ENCODE results near the gene SHLD1. TPM values are rescaled to one million over a fixed set of nuclear protein-coding genes. Genes with fewer than 3 reads are reported as not detected.
"Not testable (repeated sequence)": the region's sequence is repeated elsewhere in the genome, so short reads cannot be mapped to it uniquely, and the experiment has no call there.

SHLD1 gene
- total RNA-seq, 4 donors from 2014 or later = 1.2 to 4.0 (median 3.2) TPM

GRCh38 chr20:5789827-5790226 is 39.6 kb downstream of the SHLD1 start:
- TF ChIP-seq, protein P1, sequence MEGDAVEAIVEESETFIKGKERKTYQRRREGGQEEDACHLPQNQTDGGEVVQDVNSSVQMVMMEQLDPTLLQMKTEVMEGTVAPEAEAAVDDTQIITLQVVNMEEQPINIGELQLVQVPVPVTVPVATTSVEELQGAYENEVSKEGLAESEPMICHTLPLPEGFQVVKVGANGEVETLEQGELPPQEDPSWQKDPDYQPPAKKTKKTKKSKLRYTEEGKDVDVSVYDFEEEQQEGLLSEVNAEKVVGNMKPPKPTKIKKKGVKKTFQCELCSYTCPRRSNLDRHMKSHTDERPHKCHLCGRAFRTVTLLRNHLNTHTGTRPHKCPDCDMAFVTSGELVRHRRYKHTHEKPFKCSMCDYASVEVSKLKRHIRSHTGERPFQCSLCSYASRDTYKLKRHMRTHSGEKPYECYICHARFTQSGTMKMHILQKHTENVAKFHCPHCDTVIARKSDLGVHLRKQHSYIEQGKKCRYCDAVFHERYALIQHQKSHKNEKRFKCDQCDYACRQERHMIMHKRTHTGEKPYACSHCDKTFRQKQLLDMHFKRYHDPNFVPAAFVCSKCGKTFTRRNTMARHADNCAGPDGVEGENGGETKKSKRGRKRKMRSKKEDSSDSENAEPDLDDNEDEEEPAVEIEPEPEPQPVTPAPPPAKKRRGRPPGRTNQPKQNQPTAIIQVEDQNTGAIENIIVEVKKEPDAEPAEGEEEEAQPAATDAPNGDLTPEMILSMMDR (IDR thresholded peaks at IDR 0.05) = no peak
- DNase-seq (ENCODE audit: low spot score) (no peak), ATAC-seq (ENCODE audit: low FRiP score) (no peak)

DNA sequence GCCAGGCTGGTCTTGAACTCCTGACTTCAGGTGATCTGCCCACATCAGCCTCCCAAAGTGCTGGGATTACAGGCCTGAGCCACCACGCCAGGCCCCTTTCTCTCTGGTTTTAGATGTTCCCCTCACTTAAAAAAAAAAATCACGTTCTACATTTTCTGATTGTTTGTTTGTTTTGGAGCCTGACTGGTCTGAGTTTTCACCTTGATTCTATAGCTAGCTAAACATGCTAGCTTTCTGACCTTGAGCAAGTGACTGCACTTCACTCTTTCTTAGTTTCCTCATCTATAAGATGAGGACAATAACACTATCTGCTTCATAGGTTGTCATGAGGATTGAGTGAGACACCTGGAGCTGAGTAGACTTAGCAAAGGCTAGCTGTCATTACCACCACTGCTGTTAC is 43.7 kb downstream of the SHLD1 start:
- TF ChIP-seq, protein P1 (IDR thresholded peaks at IDR 0.05) = no peak
- ATAC-seq (ENCODE audit: low FRiP score) (no peak), DNase-seq (ENCODE audit: low spot score) (no peak)

DNA sequence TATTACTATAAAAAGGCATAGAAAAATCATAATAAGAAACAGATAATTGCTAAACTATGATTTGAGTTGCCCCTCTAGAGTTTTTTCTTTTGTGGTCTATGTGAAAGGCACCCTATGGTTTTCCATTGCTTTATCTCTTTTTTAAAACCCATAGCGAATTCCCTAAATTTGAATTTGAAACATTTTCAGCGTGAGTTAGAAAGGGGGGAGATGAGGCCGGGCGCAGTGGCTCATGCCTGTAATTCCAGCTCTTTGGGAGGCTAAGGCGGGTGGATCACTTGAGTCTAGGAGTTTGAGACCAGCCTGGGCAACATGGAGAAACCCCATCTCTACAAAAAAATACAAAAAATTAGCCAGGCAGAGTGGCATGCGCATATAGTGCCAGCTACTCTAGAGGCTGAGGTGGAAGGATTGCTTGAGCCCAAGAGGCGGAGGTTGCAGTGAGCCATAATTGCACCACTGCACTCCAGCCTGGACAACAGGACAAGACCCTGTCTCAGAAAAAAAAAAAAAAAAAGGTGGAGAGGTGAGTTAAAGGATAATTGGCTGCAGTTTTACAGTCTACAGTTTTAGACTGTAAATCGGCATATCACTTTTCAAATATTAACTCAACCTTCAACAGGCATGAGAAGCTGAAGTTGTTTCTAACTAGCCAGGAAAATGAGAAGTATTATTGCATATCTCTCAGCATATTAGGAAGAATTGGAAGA is 46.3 kb downstream of the SHLD1 start:
- no peak for DNase-seq (ENCODE audit: low spot score)
- no peak for ATAC-seq (ENCODE audit: low FRiP score)
- TF ChIP-seq, protein P1 (IDR thresholded peaks at IDR 0.05) = no peak

- no peak for DNase-seq (ENCODE audit: low spot score)
- no peak for ATAC-seq (ENCODE audit: low FRiP score)
- TF ChIP-seq, protein P1 (IDR thresholded peaks at IDR 0.05) = no peak
Measured at GRCh38 chr20:5797165-5797564, 47.0 kb downstream of the SHLD1 start.

GRCh38 chr20:5797843-5798462 is 47.8 kb downstream of the SHLD1 start:
- TF ChIP-seq, protein P1 (IDR thresholded peaks at IDR 0.05) = no peak
- ATAC-seq (ENCODE audit: low FRiP score) (no peak), DNase-seq (ENCODE audit: low spot score) (no peak)

DNA sequence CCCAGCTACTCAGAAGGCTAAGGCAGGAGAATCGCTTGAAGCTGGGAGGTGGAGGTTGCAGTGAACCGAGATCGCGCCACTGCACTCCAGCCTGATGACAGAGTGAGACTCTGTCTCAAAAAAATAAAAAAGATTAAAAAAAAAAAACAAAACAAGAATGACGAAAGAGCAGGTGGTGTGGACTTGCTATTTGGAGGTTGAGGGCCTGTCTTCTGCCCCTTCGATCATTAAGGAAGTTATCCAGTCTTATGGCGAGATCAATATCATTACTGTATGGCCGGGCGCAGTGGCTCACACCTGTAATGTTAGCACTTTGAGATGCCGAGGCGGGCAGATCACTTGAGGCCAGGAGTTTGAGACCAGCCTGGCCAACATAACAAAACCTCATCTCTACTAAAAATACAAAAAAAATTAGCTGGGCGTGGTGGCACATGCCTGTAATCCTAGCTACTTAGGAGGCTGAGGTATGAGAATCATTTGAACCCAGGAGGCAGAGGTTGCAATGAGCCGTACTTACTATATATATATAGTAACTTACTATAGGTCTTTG is 53.6 kb downstream of the SHLD1 start:
- not testable (repeated sequence) for DNase-seq (ENCODE audit: low spot score); ATAC-seq (ENCODE audit: low FRiP score)

GRCh38 chr20:5806457-5807263 is 56.5 kb downstream of the SHLD1 start:
- no peak for DNase-seq (ENCODE audit: low spot score)
- TF ChIP-seq, protein P1 (IDR thresholded peaks at IDR 0.05) = no peak
- ATAC-seq (ENCODE audit: low FRiP score) = no peak
